Measurements from ENCODE around the gene BEAN1.

GRCh38 chr16:66458292-66458691 lies 31.2 kb downstream of the BEAN1 start:
- TF ChIP-seq POLR2A (IDR thresholded peaks at IDR 0.05; ENCODE audit: low read depth, low read length) (no peak), POLR2AphosphoS5 (IDR thresholded peaks at IDR 0.05; ENCODE audit: low read depth, low read length) (no peak), PAX5 (IDR thresholded peaks at IDR 0.05; ENCODE audit: insufficient read depth, low read length, severe bottlenecking) (no peak), TAF1 (IDR thresholded peaks at IDR 0.05; ENCODE audit: low read depth, low read length) (no peak), SPI1 (IDR thresholded peaks at IDR 0.05; ENCODE audit: low read depth, low read length) (no peak)

All from GM12891 (cell line).